Tibial nerve (tissue), 3 donors: Measurements from ENCODE around the gene CD9.

ENCODE experiments used
- POLR2A ChIP-seq, 2 donors: fragments of 450-650 bp; IDR thresholded peaks; one replicate each; pipeline ENCODE4 v1.6.1; 2017; ENCODE audit warnings: antibody characterized with exemption in 2 of 2, mild to moderate bottlenecking in 2 of 2, moderate library complexity in 2 of 2
- TF ChIP-seq, protein P1 (sequence below), 5 experiments: fragments of 200-600 bp in 3 of 5; fragments of 450-650 bp in 2 of 5; sonication (generic) in 3 of 5; IDR thresholded peaks; one replicate each; pipeline ENCODE4 v1.5.1; 2016 to 2019; ENCODE audit warnings: antibody characterized with exemption in 5 of 5, mild to moderate bottlenecking in 3 of 5, moderate library complexity in 2 of 5

DNA sequence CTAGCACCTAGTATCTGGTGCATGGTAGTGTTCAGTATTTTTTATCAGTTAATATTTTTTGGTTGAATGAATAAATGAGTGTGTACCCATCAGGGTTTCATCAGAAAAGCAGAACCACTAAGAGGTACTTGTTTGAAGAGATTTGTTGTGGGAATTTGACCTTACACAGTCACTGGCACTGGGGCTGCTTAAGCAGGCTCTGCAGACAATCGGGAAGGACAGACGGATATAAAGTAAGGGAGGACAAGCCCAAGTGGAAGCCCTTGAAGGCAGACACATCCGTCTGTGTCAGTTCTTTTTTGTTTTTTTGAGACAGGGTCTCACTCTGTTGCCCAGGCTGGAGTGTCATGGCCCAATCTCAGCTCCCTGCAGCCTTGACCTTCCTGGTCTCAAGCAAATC is 38.7 kb downstream of the CD9 start:
- no peak for TF ChIP-seq POLR2A (IDR thresholded peaks at IDR 0.05)
- TF ChIP-seq, protein P1, sequence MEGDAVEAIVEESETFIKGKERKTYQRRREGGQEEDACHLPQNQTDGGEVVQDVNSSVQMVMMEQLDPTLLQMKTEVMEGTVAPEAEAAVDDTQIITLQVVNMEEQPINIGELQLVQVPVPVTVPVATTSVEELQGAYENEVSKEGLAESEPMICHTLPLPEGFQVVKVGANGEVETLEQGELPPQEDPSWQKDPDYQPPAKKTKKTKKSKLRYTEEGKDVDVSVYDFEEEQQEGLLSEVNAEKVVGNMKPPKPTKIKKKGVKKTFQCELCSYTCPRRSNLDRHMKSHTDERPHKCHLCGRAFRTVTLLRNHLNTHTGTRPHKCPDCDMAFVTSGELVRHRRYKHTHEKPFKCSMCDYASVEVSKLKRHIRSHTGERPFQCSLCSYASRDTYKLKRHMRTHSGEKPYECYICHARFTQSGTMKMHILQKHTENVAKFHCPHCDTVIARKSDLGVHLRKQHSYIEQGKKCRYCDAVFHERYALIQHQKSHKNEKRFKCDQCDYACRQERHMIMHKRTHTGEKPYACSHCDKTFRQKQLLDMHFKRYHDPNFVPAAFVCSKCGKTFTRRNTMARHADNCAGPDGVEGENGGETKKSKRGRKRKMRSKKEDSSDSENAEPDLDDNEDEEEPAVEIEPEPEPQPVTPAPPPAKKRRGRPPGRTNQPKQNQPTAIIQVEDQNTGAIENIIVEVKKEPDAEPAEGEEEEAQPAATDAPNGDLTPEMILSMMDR (IDR thresholded peaks at IDR 0.05), result no peak
